Fibroblast of the aortic adventitia (primary cell): Measurements from ENCODE around the gene NELL1. TPM values are rescaled to one million over a fixed set of nuclear protein-coding genes. Genes with fewer than 3 reads are reported as not detected.

ENCODE experiments used
- DNase-seq: peaks from one replicate; pipeline ENCODE4 v3.0.0-alpha.2; 2010; ENCODE audit warnings: low read depth
- H3K4me3 ChIP-seq: 2 replicates; pipeline ENCODE4 v1.5.1; 2011; ENCODE audit warnings: low read depth, mild to moderate bottlenecking, control low read depth, low read length, moderate library complexity
- total RNA-seq: library from RNA; depleted of rRNA; stranded (reverse); fragments of >200 nt; gene quantifications from 2 replicates; pipeline ENCODE4 v1.2.3, GENCODE V29; 2012; ENCODE audit warnings: low replicate concordance
- TF ChIP-seq, protein P1 (sequence below): IDR thresholded peaks from 2 replicates; pipeline ENCODE4 v1.5.1; 2011; ENCODE audit warnings: mild to moderate bottlenecking, low read length, control low read depth, inconsistent platforms; ENCODE audit not compliant: insufficient read depth

NELL1 gene
- total RNA-seq, 1 donor = not detected

DNA sequence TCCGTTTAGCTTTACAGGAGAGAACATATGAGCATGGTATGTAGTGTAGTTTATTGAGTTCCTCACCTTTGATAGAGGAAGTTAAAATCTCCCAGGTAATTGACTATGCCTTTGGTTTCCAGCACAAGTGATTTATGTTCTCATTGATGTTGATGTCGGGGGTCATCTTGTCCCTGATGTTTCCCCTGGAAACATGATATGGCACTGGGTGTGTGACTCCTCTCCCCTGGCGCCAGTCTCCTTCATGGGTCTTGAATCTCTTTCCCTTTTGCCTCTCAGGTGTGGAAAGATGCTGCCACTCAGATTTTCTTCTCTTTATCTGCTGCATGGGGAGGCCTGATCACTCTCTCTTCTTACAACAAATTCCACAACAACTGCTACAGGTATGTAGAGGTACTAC, 41.7 kb upstream of the NELL1 start:
- no peak for DNase-seq
- no peak overlapping the region for H3K4me3 ChIP-seq

DNA sequence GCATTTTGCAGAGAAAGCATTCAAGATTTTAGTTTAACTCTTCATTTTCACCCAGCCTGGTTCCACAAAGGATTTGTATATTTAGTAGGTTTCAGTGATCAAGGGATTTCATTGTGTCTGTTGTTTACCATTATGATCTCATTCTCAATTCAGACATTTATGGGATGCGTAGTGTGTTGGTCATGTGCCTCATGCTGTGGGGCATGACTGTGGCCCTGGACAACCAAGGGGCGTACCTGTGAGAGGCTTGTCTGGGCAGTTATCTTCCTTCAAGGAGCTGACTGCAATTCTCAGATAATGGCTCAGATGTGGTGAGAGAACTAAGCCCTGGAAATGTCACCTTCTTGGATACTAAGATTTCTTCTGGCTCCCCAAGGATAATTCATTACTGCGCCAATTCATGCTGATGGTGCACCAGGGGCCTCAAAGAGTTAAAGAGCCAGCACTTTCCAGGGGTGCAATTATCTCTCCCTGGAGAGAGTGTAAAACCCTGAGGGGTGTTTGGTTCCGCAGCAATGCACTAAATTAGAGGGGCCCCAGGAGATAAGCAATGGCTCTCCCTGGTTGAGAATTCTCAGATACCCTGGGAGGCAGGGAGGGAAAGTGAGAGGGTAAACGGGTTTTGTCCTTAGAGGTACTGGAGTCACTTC, 37.7 kb upstream of the NELL1 start:
- TF ChIP-seq, protein P1, sequence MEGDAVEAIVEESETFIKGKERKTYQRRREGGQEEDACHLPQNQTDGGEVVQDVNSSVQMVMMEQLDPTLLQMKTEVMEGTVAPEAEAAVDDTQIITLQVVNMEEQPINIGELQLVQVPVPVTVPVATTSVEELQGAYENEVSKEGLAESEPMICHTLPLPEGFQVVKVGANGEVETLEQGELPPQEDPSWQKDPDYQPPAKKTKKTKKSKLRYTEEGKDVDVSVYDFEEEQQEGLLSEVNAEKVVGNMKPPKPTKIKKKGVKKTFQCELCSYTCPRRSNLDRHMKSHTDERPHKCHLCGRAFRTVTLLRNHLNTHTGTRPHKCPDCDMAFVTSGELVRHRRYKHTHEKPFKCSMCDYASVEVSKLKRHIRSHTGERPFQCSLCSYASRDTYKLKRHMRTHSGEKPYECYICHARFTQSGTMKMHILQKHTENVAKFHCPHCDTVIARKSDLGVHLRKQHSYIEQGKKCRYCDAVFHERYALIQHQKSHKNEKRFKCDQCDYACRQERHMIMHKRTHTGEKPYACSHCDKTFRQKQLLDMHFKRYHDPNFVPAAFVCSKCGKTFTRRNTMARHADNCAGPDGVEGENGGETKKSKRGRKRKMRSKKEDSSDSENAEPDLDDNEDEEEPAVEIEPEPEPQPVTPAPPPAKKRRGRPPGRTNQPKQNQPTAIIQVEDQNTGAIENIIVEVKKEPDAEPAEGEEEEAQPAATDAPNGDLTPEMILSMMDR = no peak
- no peak overlapping the region for H3K4me3 ChIP-seq
- no peak for DNase-seq

More for the DNA sequence above, 41.7 kb upstream of the NELL1 start:
- TF ChIP-seq, protein P1 = no peak

DNA sequence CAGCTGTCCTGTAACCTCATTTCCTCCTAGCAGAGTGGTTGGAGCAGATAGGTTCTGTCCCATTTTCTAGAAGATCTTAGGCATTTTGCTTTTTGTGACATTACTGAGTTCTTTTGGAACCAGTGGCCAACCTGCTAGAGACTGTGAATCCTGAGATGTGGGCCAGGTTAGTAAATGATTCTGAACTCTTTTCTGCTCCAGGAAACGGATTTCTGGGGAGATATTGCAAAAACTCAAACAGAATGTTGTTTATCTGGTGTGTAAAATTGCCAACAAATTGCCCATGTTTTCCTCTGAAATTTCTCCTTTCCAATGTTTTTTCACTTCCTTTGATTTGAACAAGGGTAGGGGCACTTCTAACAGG, 37.2 kb upstream of the NELL1 start:
- no peak overlapping the region for H3K4me3 ChIP-seq
- TF ChIP-seq, protein P1 = no peak
- DNase-seq = no peak

GRCh38 chr11:20634044-20634443, 35.3 kb upstream of the NELL1 start:
- no peak for DNase-seq
- TF ChIP-seq, protein P1 = no peak
- no peak overlapping the region for H3K4me3 ChIP-seq

- TF ChIP-seq, protein P1 = no peak
- no peak overlapping the region for H3K4me3 ChIP-seq
- no peak for DNase-seq
Observed at GRCh38 chr11:20634781-20635180, 34.6 kb upstream of the NELL1 start.

DNA sequence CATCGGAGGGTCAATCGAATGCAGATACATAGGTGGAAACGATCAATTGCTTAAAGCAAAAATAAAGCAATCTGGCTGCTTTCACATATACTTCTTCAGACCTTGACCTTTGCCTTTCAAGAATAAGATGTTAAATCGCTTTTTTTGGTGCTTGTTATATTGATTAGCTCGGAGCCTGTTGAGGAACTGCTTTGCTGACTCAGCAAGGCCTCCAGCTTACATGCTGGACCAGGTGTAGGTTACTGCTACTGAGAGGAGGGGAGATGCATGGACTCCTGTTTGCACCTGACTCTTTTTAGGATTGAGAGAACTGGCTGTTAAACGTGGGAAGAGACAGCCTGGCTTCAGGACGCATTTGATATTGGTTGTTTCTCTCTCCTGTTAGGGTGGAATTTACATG, 31.3 kb upstream of the NELL1 start:
- H3K4me3 ChIP-seq = no peak overlapping the region
- no peak for DNase-seq
- TF ChIP-seq, protein P1 = no peak

- H3K4me3 ChIP-seq = no peak overlapping the region
- TF ChIP-seq, protein P1 = no peak
- no peak for DNase-seq
Observed at GRCh38 chr11:20639688-20640087, 29.7 kb upstream of the NELL1 start.
